GM18526 (cell line): Measurements from ENCODE around the gene RIPOR2.

Experiments
- POLR2A ChIP-seq: IDR thresholded peaks from 3 replicates; pipeline ENCODE4 v1.6.1; 2011; ENCODE audit not compliant: insufficient read length; ENCODE audit errors: extremely low read depth

The RIPOR2 gene

GRCh38 chr6:24901698-24902328, 33.9 kb downstream of the RIPOR2 start:
- TF ChIP-seq POLR2A, result no peak

- no peak for TF ChIP-seq POLR2A
Measured at GRCh38 chr6:24900917-24901697, 34.7 kb downstream of the RIPOR2 start.

- TF ChIP-seq POLR2A, result no peak
Measured at GRCh38 chr6:24899997-24900325, 35.8 kb downstream of the RIPOR2 start.

- TF ChIP-seq POLR2A, result no peak
Measured at GRCh38 chr6:24899136-24899996, 36.4 kb downstream of the RIPOR2 start.

DNA sequence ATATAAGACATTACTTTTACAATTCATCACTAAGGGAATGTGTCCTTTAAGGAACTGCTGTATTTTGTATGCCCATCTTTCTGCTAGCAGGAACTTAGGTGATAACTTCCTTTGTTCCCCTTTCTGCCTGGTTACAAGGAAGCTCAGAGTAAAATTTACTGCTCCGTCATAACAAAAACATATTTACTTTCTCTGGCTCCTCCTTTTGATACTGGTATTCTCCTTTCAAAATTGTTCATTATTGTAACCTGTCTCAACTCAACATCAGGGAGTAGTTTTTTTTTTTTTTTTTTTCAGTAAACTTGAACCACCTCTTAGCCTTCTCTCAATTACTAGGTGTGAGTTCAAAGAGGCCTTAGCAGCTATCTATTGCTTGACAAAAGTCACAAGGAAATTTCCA, 37.1 kb downstream of the RIPOR2 start:
- no peak for TF ChIP-seq POLR2A

DNA sequence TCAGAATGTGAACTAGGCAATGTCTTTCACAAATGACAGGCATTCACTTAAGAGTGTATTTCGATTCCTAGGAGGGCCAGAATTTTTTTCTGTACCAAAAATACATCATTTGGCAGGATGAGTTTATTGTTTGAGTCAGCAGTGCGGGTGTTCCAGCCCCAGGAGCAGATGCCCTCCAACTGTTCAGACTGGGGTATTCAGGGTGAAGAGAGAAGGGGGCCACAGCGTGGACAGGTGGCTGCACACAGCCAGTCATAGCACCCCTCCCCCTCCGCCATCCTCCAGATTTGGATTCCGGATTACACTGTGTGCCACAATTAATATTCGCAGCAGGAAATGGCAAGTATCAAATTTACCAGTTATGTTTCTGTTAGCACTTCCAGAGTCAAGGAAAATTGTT, 38.6 kb downstream of the RIPOR2 start:
- no peak for TF ChIP-seq POLR2A

- TF ChIP-seq POLR2A, result no peak
Measured at GRCh38 chr6:24893342-24893850, 42.4 kb downstream of the RIPOR2 start.

DNA sequence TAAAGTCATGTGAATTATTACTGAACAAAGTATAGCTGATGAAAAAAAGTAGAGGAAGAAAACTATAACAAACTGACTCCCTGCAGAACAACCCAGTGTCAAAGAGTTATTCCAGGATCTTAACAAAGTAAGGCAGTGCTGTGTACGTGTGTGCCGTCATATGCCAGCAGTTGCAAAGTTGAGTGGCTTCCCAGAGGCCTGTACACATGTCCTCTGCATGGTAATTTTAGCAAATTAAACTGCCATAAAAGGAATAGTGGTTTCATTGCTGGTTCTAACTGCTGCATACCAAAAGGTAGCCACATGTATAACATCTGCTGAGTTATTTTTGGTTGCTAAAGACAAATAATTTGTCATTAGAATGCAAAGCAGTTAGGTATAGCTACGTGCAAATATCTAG, 44.8 kb downstream of the RIPOR2 start:
- no peak for TF ChIP-seq POLR2A

DNA sequence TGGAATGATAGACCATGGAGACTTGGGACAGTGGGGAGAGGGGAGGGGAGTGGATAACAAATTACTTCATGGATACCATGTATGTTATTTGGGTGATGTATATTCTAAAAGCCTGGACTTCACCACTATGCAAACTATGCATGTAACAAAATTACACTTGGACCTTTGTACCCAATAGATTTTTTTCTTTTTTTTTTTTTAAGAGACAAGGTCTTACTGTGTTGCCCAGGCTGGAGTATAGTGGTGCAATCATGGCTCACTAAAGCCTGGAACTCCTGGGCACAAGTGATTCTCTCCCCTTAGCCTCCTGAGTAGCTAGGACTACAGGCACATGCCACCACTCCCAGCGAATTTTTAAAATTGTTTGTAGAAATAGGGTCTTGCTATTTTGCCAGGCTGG, 45.3 kb downstream of the RIPOR2 start:
- TF ChIP-seq POLR2A, result no peak

GRCh38 chr6:24888715-24889370, 46.9 kb downstream of the RIPOR2 start:
- TF ChIP-seq POLR2A, result no peak

DNA sequence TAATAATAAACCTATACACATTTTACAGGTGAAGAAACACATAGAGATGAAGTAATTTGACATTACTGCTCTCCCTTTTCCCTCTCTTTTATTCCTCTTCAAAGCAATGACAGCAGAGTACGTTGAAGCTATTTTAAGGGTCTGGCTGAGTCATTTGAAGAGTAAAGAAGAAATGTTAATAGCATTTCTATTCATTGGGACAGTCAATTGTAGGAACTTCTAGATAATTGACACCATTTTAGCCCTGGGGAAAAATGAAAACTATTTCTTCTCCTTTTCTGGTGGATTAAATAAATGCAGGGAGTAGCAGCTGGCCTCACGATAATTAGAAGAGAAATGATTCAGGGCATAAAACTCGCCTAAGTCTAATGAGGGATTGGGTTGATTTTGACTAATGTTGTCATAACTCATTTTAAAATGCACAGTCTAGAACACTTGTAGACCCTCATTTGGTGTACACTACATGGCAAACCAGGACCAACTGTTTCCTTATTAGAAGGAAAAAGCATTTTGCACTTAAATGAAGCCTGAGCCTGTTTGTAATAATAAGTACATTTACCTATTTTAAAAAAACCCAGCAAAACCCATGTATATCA, 48.1 kb downstream of the RIPOR2 start:
- no peak for TF ChIP-seq POLR2A

DNA sequence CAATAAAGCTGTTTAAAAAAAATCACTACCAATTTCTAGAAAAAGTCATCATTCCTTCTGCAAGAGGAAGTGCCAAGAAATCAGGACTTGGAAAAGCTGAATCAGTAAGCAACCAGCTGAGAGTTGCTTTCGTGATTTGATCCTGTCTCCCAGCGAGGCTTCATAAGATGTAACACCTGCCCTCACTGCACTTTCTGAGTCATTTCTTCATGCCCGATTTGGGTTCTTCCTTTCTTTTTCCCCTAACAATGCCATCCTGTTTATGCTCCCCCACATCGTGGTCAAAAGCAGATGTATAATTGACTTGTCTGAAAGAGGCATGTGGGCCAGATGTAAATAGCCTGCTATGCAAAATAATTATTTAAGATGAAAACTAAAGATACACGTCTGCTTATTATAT, 52.1 kb downstream of the RIPOR2 start:
- TF ChIP-seq POLR2A, result no peak

- TF ChIP-seq POLR2A, result no peak
Measured at GRCh38 chr6:24882835-24883555, 52.8 kb downstream of the RIPOR2 start.

DNA sequence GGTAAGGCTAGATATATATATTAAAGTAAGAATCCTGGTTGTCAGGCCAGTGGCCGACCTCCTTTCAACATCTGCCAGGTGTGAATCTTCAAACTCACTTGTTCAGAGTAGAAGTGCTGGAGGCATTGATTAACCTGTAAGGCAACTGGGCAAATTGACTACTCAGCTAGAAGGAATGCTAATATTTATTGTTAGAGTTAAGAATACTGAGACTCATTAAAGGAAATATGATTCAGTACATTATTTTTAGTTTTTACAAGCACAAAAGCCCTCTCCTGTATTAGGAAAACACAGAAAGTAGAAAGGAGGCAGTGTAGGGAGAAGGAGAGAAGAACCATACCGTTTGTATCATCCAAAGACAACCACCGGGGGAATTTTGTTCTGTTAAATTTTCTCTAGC, 53.5 kb downstream of the RIPOR2 start:
- TF ChIP-seq POLR2A, result no peak
